ENCODE measurements around the gene APLNR. TPM values are rescaled to one million over a fixed set of nuclear protein-coding genes. Genes with fewer than 3 reads are reported as not detected.

The APLNR gene
- total RNA-seq, 1 donor from 2014 or later = under 0.01 TPM

- DNase-seq (ENCODE audit: low read depth in 2 of 2) = peak in 1 of 2 donors; percentile 73
These were observed 17.9 kb downstream of the APLNR start for GRCh38 chr11:57219021-57219627.

- DNase-seq (ENCODE audit: low read depth in 2 of 2) = peak in 1 of 2 donors; percentile 39
These were observed 20.0 kb downstream of the APLNR start for GRCh38 chr11:57217053-57217452.

- no peak for DNase-seq (ENCODE audit: low read depth in 2 of 2)
These were observed 20.6 kb downstream of the APLNR start for GRCh38 chr11:57216463-57216862.

- DNase-seq (ENCODE audit: low read depth in 2 of 2) = peak; percentile 27 to 52
These were observed 22.6 kb downstream of the APLNR start for GRCh38 chr11:57214494-57214893.

- DNase-seq (ENCODE audit: low read depth in 2 of 2) = peak in 1 of 2 donors; percentile 9
These were observed 23.0 kb downstream of the APLNR start for GRCh38 chr11:57214098-57214417.

- DNase-seq (ENCODE audit: low read depth in 2 of 2) = peak; percentile 76 to 88
These were observed 23.5 kb downstream of the APLNR start for GRCh38 chr11:57213342-57214097.

GRCh38 chr11:57210781-57211180, 26.3 kb downstream of the APLNR start:
- DNase-seq (ENCODE audit: low read depth in 2 of 2) = peak; percentile 57 to 62

- DNase-seq (ENCODE audit: low read depth in 2 of 2) = peak; percentile 14 to 20
These were observed 29.9 kb downstream of the APLNR start for GRCh38 chr11:57207168-57207567.

- peak in 1 of 2 donors; percentile 16 for DNase-seq (ENCODE audit: low read depth in 2 of 2)
These were observed 31.9 kb downstream of the APLNR start for GRCh38 chr11:57205041-57205641.

- DNase-seq (ENCODE audit: low read depth in 2 of 2) = no peak
These were observed 33.1 kb downstream of the APLNR start for GRCh38 chr11:57203882-57204480.

GRCh38 chr11:57203359-57203758, 33.7 kb downstream of the APLNR start:
- peak; percentile 14 to 23 for DNase-seq (ENCODE audit: low read depth in 2 of 2)

- DNase-seq (ENCODE audit: low read depth in 2 of 2) = no peak
These were observed 34.8 kb downstream of the APLNR start for GRCh38 chr11:57202281-57202680.

GRCh38 chr11:57200917-57201316, 36.1 kb downstream of the APLNR start:
- no peak for DNase-seq (ENCODE audit: low read depth in 2 of 2)

- no peak for DNase-seq (ENCODE audit: low read depth in 2 of 2)
These were observed 37.7 kb downstream of the APLNR start for GRCh38 chr11:57199330-57199729.

- DNase-seq (ENCODE audit: low read depth in 2 of 2) = no peak
These were observed 39.3 kb downstream of the APLNR start for GRCh38 chr11:57197762-57198161.

GRCh38 chr11:57196596-57196995, 40.5 kb downstream of the APLNR start:
- peak in 1 of 2 donors; percentile 54 for DNase-seq (ENCODE audit: low read depth in 2 of 2)

- DNase-seq (ENCODE audit: low read depth in 2 of 2) = no peak
These were observed 44.7 kb downstream of the APLNR start for GRCh38 chr11:57192316-57192715.

GRCh38 chr11:57191311-57192219, 45.5 kb downstream of the APLNR start:
- peak in 1 of 2 donors; percentile 25 for DNase-seq (ENCODE audit: low read depth in 2 of 2)

- DNase-seq (ENCODE audit: low read depth in 2 of 2) = no peak
These were observed 46.5 kb downstream of the APLNR start for GRCh38 chr11:57190548-57190947.

All from lung microvascular endothelial cell (primary cell).